GM18867 (cell line): ENCODE measurements around the gene TSPAN18.

Source experiments
- ATAC-seq: cut with Tn5 transposase; IDR thresholded peaks from one replicate; pipeline ENCODE4 v1.9.1; 2021; ENCODE audit warnings: mild to moderate bottlenecking, moderate library complexity; ENCODE audit not compliant: unreplicated experiment

Gene TSPAN18

GRCh38 chr11:44726283-44727113 is at the start of gene TSPAN18:
TSPAN18 (plus strand) TSS chr11:44726962; CDS start chr11:44906417, 179,455 bp downstream.
- peak; percentile 73 for ATAC-seq

GRCh38 chr11:44680982-44681597 is 45.7 kb upstream of the TSPAN18 start:
- ATAC-seq, result no peak

GRCh38 chr11:44681698-44682097 is 45.1 kb upstream of the TSPAN18 start:
- ATAC-seq, result no peak

- ATAC-seq, result no peak
Observed at GRCh38 chr11:44684859-44685281, 41.9 kb upstream of the TSPAN18 start.

- no peak for ATAC-seq
Observed at GRCh38 chr11:44687388-44687787, 39.4 kb upstream of the TSPAN18 start.

- ATAC-seq, result no peak
Observed at GRCh38 chr11:44689265-44689664, 37.5 kb upstream of the TSPAN18 start.

GRCh38 chr11:44690651-44691050 is 36.1 kb upstream of the TSPAN18 start:
- ATAC-seq, result no peak

GRCh38 chr11:44692460-44692859 is 34.3 kb upstream of the TSPAN18 start:
- no peak for ATAC-seq

GRCh38 chr11:44693654-44694119 is 33.1 kb upstream of the TSPAN18 start:
- no peak for ATAC-seq

GRCh38 chr11:44694443-44694842 is 32.3 kb upstream of the TSPAN18 start:
- ATAC-seq, result no peak

- no peak for ATAC-seq
Observed at GRCh38 chr11:44695169-44695833, 31.5 kb upstream of the TSPAN18 start.

GRCh38 chr11:44698252-44698912 is 28.4 kb upstream of the TSPAN18 start:
- no peak for ATAC-seq

GRCh38 chr11:44699497-44700408 is 27.0 kb upstream of the TSPAN18 start:
- ATAC-seq, result no peak

GRCh38 chr11:44701276-44701675 is 25.5 kb upstream of the TSPAN18 start:
- ATAC-seq, result no peak

GRCh38 chr11:44702889-44703288 is 23.9 kb upstream of the TSPAN18 start:
- ATAC-seq, result no peak

- no peak for ATAC-seq
Observed at GRCh38 chr11:44707094-44707493, 19.7 kb upstream of the TSPAN18 start.

- ATAC-seq, result no peak
Observed at GRCh38 chr11:44708009-44708408, 18.8 kb upstream of the TSPAN18 start.

- no peak for ATAC-seq
Observed at GRCh38 chr11:44708523-44709280, 18.1 kb upstream of the TSPAN18 start.

GRCh38 chr11:44709281-44709562 is 17.5 kb upstream of the TSPAN18 start:
- ATAC-seq, result no peak

GRCh38 chr11:44709966-44710365 is 16.8 kb upstream of the TSPAN18 start:
- no peak for ATAC-seq
